Fibroblast of skin of right quadriceps (primary cell): Measurements from ENCODE around the gene ISOC1.

ENCODE experiments used
- DNase-seq: peaks from one replicate; pipeline ENCODE4 v3.0.0-alpha.2; 2013

ISOC1 gene

DNA sequence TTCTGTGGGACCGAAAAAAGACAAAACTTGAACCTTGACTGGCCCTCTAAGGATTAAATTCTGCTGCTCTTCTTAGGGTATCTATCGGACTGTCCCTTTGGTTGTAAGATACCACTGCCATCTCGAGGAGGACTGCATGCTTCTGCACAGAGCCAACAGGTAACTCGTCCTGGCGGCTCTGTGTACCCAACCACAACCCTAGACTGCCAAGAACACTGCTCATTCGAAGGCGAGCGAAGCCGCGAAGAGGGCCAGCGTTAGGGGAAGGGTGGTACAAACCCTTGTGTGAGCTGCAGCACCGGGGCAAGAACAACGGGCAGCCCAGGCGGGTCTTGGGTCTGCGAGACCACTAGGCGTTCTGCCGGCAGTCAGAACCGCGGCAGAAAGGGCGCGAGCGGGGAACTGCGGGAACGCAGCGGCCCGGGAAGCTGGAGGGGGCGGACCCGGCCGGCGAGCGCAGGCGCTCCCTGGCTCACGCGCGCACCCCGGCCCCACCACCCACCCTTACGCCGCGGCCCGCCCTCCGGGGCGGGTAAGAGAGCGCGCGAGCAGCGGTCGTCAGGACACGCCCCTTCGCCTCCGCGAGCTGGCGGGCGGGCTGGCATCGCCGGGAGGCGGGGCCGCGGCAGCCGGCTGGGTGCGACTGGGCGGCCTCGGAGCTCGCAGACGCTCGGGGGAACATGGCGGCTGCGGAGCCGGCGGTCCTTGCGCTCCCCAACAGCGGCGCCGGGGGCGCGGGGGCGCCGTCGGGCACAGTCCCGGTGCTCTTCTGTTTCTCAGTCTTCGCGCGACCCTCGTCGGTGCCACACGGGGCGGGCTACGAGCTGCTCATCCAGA, at the start of gene ISOC1:
Gene ISOC1 (plus strand): TSS at position 663 of the 837 bp plus-strand sequence. CDS start 18 bp downstream, at position 681.
- DNase-seq: peak; percentile 90

DNA sequence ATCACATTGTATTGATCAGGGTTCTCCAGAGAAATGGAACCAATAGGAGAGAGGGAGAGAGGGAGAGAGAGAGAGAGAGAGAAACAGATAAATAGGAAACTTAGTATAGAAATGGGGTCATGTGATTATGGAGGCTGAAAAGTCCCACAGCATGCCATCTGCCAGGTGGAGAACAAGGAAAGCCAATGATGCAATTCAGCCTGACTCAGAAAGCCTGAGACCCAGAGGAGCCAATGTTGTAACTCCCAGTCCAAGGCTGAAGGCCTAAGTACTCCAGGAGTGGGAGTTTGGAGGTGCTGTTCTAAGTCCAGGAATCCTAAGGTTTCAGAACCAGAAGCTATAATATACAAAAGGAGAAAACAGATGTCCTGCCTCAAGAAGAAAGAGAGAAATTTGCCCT, 48.4 kb upstream of the ISOC1 start:
- DNase-seq: no peak

DNA sequence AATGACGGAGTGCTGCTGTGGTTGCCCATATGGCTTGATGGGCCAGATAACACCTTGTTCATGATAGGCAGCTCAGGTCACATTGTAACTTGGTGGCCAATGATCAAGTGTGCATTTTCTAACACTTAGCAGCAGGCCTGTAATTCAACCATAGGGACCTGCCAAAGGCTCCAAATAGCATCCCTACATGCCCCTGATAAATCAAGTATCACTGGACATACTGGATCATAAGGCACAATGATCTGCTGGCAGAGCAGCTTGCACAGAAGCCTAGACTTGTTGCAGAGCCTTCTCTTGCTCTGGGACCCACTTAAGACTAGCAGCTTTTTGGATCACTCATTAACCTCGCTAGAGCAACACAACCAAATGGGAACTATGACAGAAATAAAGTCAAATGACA, 46.0 kb upstream of the ISOC1 start:
- no peak for DNase-seq

DNA sequence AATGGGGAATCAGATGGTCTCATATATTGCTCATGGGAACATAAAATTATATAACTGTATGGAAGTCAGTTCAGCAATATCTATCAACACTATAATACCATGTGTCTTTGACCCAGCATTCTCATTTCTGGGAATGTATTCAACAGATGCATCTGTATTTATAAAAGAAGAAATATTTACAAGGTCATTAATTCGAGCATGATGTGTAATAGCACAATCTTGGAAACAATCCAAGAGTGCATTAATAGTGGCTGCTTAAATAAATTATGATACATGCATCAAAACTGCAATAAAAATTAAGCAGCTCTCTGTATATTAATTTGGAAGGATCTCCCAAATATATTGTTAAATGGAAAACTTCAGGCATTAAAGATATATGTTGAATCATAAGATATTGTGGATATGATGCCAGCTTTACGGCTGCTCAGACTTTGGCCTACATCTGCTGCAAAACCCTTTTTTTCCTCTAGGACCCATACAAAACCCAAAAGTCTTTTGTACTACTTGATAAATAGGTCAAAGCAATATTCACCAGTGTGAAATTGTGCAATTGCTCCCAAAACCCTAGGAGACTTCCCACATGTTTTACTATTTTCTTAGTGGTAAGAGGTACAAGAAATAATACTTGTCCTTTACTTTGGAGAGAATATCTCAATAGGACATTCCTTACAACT, 45.3 kb upstream of the ISOC1 start:
- no peak for DNase-seq

DNA sequence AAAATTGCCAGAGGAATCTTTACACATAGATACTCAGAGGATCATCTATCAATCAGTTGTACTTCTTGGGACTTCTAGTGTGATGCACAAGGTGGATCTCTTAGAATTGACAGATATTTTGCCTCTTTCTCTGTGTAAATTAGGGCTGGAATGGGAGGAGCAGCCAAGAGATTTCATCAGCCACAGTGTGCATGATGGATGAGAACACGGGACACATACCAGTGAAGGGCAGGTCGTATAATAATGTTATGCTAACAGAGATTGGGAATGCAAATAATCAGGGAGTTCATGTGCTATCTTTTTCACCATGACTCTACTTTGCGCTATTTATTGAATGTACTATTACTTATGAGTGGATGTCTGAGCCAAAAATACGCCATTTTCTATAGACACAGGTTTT, 43.3 kb upstream of the ISOC1 start:
- DNase-seq: no peak

DNA sequence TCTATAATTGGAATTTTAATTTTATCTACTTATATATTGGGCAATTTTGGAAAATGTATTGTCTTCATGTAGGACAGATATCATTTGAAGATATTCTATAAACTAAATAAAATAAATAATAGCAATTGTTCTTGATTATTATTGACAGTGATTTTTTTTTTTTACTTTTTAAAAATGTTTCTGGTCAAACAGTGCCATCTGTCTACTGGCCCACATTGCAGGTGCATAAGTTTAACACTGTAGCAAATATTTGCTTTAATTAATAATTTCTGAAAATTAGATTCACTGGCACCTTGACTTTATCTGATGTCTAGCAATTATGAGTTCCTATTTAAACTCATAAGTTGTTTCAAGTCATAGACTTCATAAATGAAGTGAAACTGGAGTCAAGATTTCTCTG, 41.1 kb upstream of the ISOC1 start:
- DNase-seq: no peak

DNA sequence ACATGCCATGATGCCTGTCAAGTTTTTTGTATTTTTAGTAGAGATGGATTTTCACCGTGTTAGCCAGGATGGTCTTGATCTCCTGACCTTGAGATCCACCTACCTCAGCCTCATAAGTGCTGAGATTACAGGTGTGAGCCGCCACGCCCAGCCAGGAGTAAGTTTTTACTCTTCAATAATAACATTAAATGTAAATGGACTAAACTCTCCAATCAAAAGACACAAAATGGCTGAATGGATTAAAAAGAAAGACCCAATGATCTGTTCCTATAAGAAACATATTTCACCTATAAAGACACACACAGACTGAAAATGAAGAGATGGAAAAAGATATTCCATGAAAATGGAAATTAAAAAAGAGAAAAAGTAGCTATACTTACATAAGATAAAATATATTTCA, 37.2 kb upstream of the ISOC1 start:
- DNase-seq: no peak

DNA sequence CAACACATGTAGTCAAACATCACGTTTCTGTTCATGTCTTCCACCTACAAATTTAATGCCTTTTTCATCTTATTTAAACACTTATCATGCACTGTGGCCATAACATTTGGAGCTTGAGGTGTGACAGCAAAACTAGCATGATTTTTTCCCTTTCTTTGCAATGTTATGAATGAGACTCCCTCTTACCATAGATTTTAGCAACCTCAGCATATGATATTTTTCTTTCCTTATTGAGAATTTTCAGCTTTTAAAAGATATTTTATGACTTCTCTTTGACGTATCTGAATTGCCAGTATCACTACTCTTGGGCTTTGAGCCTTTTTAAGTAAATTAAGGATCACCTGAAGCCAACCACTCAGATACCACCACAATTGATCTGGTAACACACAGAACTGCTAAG, 32.7 kb upstream of the ISOC1 start:
- DNase-seq: no peak

DNA sequence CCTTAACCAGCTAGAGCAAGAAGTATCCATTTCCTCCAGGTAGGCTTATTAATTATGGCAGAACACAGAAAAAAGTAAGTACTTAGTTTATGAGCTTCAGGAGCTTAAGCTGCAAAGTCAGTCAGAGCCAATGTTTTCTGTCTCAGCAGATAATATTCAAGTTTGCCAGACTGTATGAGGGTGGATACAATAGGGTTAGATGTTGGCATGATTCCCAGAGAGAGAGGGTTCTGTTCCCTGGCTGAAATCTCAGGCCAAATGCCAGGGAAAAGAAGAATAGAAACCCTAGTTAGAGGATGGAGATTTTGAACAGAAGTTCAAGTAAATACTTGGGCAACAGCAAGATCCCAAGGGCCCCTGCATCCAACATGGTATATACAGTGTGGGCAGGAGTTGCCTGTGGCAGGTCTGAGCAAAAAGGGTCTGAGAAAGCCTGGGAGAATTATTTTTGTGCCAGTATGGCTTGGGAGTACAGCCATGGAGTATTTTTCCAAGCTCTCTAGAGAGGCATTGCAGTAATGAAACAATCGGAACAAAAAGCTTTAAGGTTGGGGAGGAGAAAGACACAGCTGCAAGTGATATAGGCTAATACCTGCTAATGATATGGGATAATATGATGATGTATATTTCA, 31.0 kb upstream of the ISOC1 start:
- DNase-seq: peak; percentile 10

DNA sequence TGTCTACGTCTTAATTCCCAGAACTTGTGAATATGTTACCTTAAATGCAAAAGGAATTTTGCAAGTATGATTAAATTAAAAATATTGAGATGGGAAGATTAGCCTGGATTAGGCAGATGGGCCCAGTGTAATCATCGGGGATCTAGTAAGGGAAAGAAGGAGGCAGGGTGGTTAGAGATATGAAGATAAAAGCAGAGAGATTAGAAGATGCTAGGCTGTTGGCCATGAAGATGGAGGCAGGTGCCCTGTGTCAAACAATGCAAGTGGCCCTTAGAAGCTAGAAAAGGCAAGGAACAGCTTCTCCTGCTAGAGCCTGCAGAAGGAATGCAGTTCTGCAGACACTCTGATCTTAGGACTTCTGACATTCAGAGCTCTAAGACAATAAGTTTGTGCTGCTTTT, 28.8 kb upstream of the ISOC1 start:
- DNase-seq: no peak

DNA sequence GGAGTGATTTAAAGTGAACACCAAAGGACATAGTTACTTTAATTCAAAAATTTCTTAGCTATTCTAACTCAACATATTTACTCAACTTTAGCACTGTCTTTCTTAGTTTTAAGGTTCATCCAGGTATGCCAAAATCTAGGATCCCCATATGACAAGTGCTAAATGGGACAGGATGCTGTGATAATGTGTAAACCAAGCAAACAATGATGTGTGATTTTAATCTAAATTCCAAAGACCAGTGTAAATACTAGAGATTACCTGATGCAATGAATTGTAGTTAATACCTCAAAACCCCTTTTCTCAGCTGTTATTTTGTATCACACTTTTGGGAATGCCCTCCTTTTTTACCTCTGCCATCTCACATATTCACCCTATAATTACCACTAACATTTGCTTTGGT, 26.8 kb upstream of the ISOC1 start:
- no peak for DNase-seq

DNA sequence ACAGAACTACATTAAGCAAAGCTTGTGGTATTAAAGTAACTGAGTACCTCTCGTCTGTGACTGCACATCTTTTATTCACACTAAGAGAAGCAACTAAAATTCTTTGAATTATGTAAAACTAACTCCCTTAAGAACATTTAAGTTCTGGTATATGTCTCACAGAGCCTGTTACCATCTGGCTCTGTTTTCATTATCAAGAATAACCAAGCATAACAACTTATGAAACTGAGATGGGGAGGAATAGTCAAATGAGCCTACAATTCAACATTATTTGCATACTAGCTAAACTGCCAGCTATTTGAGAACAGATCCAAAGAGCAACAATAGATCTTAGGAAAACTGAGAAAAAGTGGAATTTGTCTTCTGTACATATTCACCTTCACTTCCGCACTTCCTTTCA, 25.3 kb upstream of the ISOC1 start:
- DNase-seq: no peak

DNA sequence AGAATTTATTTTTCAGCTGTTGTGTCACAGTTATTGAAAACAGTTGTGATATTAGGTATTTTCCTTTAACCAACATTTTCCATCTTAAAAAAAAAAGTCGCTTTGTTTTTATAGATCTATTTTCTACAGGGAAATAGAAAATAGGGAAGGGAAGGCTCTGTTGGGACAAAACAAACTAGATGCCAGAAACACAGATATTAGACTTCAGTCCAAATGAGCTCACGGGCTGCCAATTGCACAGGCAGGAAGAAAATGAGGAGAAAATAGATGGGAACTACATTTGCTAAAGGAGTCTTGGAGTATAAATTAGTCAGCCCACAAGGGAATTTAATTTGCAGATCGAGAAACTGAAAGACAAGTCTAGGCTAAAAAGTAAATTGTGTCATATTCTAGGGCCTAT, 21.4 kb upstream of the ISOC1 start:
- DNase-seq: no peak

DNA sequence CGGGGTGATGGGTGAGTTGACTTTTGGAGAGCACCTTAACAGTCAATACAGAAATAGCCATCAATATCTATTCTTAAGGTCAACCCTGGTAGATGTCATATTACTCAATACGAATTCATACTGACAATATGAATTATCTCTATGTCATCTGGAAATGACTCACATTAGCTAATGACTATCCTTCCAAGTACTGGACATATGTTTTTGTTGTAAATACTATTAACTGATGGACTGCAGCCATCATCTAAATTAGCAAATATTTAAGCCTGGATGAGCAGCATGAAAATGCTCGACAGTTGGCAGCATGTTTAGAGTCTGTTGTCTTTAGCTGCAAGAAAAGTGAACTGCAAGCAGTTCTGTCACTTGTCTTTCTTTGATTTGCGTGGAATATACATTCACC, 19.6 kb upstream of the ISOC1 start:
- peak; percentile 11 for DNase-seq

DNA sequence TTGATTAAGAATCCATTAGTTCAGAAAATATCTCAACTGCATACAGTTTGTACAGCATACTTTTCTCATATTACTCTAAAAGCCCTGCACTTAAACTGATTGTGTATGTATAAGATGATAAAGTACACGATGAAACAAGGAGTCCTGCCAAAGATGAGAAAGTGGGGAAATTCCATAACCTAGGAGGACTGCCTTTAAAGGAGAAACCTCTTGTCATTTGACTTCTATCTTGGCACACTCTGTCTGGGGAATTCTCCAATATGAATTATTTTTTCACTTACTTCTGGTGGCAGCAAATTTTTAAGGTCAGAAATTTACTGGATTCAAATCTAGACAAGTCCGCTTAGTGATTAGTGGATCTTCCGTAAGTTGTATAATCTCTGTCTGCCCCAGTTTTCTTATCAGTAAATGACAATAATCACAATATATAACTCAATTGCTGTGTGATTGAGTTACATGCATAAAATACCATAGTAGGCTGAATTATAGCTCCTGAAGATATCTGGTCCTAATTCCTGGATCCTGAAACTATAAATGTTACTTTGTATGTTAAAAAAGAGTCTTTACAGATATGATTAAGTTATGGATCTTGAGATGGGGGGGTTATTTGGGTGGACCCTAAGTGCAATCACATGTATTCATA, 17.0 kb upstream of the ISOC1 start:
- no peak for DNase-seq

DNA sequence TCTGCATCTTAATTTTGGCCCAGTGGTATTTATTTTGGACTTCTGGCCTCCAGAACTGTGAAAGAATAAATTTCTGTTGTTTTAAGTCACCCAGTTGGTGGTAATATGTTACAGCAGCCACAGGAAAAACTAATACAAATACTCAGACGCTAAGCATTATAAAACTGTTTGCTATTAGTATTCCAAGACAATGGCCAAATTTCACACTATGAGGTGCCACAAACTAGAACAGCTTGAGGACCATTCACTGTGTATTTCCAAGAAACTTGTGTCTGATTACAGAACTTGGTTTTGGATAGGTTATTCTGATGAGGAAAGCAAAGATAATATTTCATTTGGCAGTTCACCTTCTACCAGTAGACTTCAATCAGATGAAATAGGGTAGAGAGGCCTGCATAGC, 16.3 kb upstream of the ISOC1 start:
- no peak for DNase-seq

DNA sequence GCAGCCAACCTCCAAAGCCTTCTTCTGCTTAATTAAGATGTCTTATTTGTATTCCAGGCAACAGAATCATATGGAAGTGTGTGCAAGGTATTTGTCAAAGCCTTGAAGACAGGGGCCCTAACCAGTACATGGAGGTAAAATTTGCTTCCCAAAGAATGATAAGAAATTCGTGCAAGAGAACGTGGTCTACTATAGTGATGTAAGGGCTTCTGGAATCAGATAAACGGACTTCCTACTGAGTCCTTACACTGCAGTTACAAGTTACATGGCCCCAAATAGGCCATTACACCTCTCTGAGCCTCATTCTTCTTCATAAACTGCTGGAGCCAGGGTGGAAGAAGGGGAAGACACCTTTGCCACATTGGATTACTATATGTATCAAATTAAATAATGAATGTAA, 15.9 kb upstream of the ISOC1 start:
- DNase-seq: no peak

DNA sequence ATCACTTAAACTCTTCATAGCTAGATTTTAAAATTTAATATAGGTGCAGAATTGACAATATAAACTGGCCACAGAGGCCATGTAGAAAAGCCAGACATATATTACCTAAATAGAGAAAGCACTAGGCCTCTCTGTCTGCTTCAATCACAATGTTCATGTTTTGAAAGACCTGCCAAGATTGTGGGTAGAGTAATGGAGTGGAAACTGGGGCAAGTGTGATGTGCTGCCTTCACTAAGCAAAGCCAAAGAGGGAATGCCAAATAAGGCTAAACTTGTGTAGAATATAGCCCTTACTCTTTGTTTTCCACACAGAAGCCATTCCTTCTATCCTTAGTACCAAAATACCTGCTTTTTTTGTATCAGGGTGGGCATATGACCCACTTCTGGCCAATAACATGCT, 15.1 kb upstream of the ISOC1 start:
- no peak for DNase-seq

DNA sequence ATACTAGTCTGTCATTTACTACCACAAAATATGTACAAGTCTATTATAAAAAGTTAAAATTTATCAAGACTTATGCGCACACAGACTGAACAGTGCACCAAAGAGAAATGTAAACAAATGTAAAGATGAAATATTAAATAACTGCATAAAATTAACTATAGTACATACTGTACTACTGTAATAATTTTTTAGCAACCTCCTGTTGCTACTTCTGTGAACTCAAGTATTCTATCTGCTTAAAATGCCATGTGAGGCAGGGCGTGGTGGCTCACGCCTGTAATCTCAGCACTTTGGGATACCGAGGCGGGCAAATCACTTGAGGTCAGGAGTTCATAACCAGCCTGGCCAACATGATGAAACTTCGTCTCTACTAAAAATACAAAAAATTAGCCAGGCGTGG, 13.8 kb upstream of the ISOC1 start:
- no peak for DNase-seq

DNA sequence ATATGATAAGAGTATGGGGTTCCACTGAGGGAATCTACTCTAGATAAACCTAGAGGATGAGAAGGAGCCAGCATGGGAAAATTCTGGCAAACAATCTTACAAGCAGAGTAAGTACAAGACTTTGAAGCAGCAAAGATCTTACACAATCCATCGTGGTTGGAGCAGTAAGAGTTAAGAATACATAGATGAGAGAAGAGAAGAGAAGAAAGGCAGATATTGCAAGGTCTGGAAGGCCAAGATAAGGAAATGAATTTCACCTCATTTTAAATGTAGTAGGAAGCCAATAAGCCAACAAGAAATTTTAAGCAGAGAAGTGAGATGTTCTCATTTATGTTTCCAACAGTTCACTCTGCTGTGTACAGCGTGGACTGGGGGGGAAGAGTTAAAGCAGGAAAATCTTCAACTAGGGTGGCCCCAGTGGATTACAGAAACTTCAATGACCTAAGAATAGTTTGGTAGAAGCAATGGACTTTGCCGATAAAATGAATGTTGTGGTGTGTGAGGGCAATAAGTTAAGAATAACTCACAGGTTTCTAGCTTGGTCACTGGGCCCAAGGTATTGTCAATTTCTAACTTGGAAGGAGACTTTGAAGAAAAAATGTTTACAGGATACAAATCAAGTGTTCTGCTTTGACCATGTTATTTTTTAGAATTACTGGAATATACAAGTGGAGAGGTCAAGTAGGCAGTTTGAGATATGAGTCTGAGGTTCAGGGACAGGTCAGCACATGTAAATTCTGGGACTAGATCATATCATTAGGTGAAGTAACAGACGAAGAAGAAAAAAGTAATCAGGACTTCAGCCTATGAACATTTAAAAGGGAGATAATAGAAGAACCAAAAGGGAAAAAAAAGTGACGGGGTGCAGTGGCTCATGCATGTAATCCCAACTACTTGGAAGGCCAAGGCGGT, 12.1 kb upstream of the ISOC1 start:
- no peak for DNase-seq

DNA sequence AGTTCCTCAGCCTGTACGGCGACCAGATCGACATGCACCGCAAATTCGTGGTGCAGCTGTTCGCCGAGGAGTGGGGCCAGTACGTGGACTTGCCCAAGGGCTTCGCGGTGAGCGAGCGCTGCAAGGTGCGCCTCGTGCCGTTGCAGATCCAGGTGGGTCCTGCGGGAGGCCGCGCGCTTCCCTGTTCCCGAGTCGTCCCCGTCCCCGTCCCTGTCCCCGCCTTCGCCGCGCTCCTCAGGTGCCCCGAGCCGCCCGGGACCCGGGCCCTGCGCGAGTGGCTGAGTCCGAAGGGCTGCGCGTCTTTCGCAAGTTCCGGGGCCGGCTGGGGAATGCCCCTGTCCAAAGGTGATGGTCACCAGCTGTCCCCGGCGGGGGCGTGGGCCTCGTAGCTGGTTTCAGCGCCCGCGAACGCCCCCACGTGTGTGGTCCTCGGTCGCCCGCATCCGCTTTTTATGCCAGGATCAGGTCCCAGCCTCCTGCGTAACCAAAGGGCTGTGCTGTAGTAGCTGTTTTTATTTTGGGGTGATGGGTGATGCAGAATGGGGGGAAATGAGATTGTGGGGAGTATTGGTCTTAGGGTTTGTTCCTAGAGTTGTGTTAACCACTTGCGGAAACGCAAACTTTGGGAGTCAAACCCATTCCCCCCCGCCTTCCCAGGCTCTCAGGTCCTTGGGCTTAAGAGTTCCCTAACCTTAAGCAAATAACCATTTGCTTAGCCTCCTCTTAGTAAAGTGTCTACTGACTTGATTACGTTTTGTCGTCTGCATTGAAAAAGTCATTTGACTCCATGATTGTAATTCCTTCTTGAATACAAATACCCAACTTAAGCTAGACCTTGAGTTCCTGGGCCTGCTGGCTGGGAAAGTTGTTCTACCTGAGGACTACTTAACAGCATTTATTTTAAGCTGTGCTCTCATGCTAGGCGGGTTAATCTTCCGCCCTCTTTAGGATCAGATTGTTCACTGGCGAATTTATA, 663 bp downstream of the ISOC1 start:
- peak; percentile 17 for DNase-seq
